ENCODE data around the gene ASPG. TPM values are rescaled to one million over a fixed set of nuclear protein-coding genes. Genes with fewer than 3 reads are reported as not detected.

Gene ASPG
- total and polyA plus RNA-seq, 12 donors, result 2.8 to 32.0 (median 13.2) TPM

- no peak for TF ChIP-seq CTCF (IDR thresholded peaks at IDR 0.05)
- Histone ChIP-seq H3K36me3 (no peaks in the 10 kb centered on the region), H3K9me3 (no peaks in the 10 kb centered on the region), H3K27me3 (peaks cover 0 to 30% (median 5%) of the 10 kb centered on the region in 7 donors), H3K4me1 (no peaks in the 10 kb centered on the region), H3K4me3 (no peak overlapping the region), H3K27ac (no peak overlapping the region)
- intact Hi-C loops (cut with DNase I), result no loop called here
- 64 to 73% methylated on average over 35 of the region's 35 CpGs for WGBS, 2 donors
- ATAC-seq, result no peak
- no peak for DNase-seq
Observed at GRCh38 chr14:104104076-104104901, 18.8 kb downstream of the ASPG start.

GRCh38 chr14:104105071-104105821 is 19.7 kb downstream of the ASPG start:
- TF ChIP-seq CTCF (IDR thresholded peaks at IDR 0.05), result no peak
- H3K4me3 ChIP-seq, result no peak overlapping the region
- ATAC-seq, result peak in 1 of 8 donors; percentile 12
- no peaks in the 10 kb centered on the region for H3K9me3 ChIP-seq
- intact Hi-C loops (cut with DNase I), result no loop called here
- no peak overlapping the region for H3K27ac ChIP-seq
- no peaks in the 10 kb centered on the region for H3K4me1 ChIP-seq
- H3K36me3 ChIP-seq, result no peaks in the 10 kb centered on the region
- no peak for DNase-seq
- 78 to 81% methylated on average over 27 of the region's 27 CpGs for WGBS, 2 donors
- peaks cover 0 to 30% (median 5%) of the 10 kb centered on the region in 7 donors for H3K27me3 ChIP-seq

- Histone ChIP-seq H3K4me3 (no peak overlapping the region), H3K27me3 (peaks cover 0 to 30% (median 5%) of the 10 kb centered on the region in 7 donors), H3K9me3 (no peaks in the 10 kb centered on the region), H3K27ac (no peak overlapping the region), H3K4me1 (no peaks in the 10 kb centered on the region), H3K36me3 (no peaks in the 10 kb centered on the region)
- TF ChIP-seq CTCF (IDR thresholded peaks at IDR 0.05), result no peak
- no peak for DNase-seq
- intact Hi-C loops (cut with DNase I), result no loop called here
- ATAC-seq, result no peak
- 84 to 86% methylated on average over 18 of the region's 18 CpGs for WGBS, 2 donors
Observed at GRCh38 chr14:104105822-104106470, 20.4 kb downstream of the ASPG start.

- Histone ChIP-seq H3K27me3 (peaks cover 0 to 30% (median 5%) of the 10 kb centered on the region in 7 donors), H3K36me3 (no peaks in the 10 kb centered on the region), H3K4me1 (no peaks in the 10 kb centered on the region), H3K4me3 (no peak overlapping the region), H3K9me3 (no peaks in the 10 kb centered on the region), H3K27ac (no peak overlapping the region)
- no peak for TF ChIP-seq CTCF (IDR thresholded peaks at IDR 0.05)
- intact Hi-C loops (cut with DNase I), result no loop called here
- ATAC-seq (no peak), DNase-seq (no peak)
- 90 to 91% methylated on average over 19 to 20 of the region's 20 CpGs for WGBS, 2 donors
Observed at GRCh38 chr14:104106471-104106991, 21.0 kb downstream of the ASPG start.

Data from heart right ventricle (tissue), 16 donors.